ENCODE measurements around the gene CACNA2D4. TPM values are rescaled to one million over a fixed set of nuclear protein-coding genes. Genes with fewer than 3 reads are reported as not detected.

The CACNA2D4 gene
- total RNA-seq, 1 donor from 2014 or later = 6.1 TPM

DNA sequence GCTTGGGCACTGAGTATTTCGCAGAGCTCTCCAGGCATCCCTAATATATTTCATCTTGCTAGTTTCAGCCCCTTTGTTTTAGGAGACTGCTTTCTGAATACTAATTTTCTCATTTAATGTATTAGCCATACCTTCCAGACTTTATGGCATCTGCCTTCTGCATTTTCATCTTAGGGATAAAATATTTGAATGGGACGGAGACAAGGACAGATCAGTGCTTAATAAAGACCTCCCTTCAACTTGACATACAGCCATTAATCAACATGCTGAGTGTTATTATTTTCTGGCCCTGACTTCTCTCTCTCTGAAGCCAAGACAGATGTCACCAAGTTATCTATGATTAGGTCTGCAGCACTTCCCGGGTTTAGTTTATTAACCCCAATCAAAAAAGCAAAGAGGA lies 42.4 kb downstream of the CACNA2D4 start:
- H3K27ac Mint-ChIP-seq = no peak overlapping the region
- H3K4me1 Mint-ChIP-seq (ENCODE audit: low read depth) = no peaks in the 10 kb centered on the region
- H3K9me3 Mint-ChIP-seq = peaks cover 9% of the 10 kb centered on the region
- DNase-seq (ENCODE audit: low spot score) = no peak
- no peaks in the 10 kb centered on the region for H3K36me3 Mint-ChIP-seq (ENCODE audit: low read depth)
- no peak overlapping the region for H3K4me3 Mint-ChIP-seq
- peaks cover 7% of the 10 kb centered on the region for H3K27me3 Mint-ChIP-seq (ENCODE audit: insufficient read depth)
- intact Hi-C loops (cut with micrococcal nuclease) = no loop called here

DNA sequence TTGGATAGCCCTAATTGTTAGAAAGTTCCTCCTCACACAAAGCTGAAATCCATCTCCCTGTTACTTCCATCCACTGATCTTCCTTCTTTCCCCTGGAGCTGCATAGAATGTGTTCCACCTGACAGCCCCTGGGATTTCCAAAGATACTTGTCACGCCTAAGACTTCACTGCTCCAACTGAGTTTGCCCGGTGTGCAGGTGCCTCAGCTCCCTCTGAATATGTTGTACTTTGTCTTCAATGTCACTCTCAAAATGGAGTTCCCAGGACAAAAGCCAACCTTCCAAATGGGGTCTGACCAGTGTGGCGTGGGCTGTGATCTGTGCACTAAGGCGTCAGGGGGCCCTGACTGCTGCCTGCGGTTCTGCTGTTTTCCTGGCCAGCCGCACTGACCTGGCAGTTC lies 42.8 kb downstream of the CACNA2D4 start:
- peaks cover 7% of the 10 kb centered on the region for H3K27me3 Mint-ChIP-seq (ENCODE audit: insufficient read depth)
- no peaks in the 10 kb centered on the region for H3K4me1 Mint-ChIP-seq (ENCODE audit: low read depth)
- no peaks in the 10 kb centered on the region for H3K36me3 Mint-ChIP-seq (ENCODE audit: low read depth)
- H3K4me3 Mint-ChIP-seq = no peak overlapping the region
- no peak overlapping the region for H3K27ac Mint-ChIP-seq
- intact Hi-C loops (cut with micrococcal nuclease) = no loop called here
- H3K9me3 Mint-ChIP-seq = peaks cover 11% of the 10 kb centered on the region
- no peak for DNase-seq (ENCODE audit: low spot score)

- peaks cover 7% of the 10 kb centered on the region for H3K27me3 Mint-ChIP-seq (ENCODE audit: insufficient read depth)
- intact Hi-C loops (cut with micrococcal nuclease) = no loop called here
- no peaks in the 10 kb centered on the region for H3K36me3 Mint-ChIP-seq (ENCODE audit: low read depth)
- peaks cover 14% of the 10 kb centered on the region for H3K9me3 Mint-ChIP-seq
- H3K4me1 Mint-ChIP-seq (ENCODE audit: low read depth) = no peaks in the 10 kb centered on the region
- no peak overlapping the region for H3K4me3 Mint-ChIP-seq
- H3K27ac Mint-ChIP-seq = no peak overlapping the region
- no peak for DNase-seq (ENCODE audit: low spot score)
Observed at GRCh38 chr12:1873531-1874510, 44.6 kb downstream of the CACNA2D4 start.

- Mint-ChIP-seq H3K9me3 (peaks cover 14% of the 10 kb centered on the region), H3K4me3 (no peak overlapping the region), H3K27me3 (ENCODE audit: insufficient read depth) (peaks cover 13% of the 10 kb centered on the region), H3K27ac (no peak overlapping the region), H3K4me1 (ENCODE audit: low read depth) (no peaks in the 10 kb centered on the region), H3K36me3 (ENCODE audit: low read depth) (no peaks in the 10 kb centered on the region)
- DNase-seq (ENCODE audit: low spot score) = no peak
- intact Hi-C loops (cut with micrococcal nuclease) = no loop called here
Observed at GRCh38 chr12:1872448-1872847, 46.0 kb downstream of the CACNA2D4 start.

- Mint-ChIP-seq H3K4me1 (ENCODE audit: low read depth) (no peaks in the 10 kb centered on the region), H3K27me3 (ENCODE audit: insufficient read depth) (peaks cover 16% of the 10 kb centered on the region), H3K9me3 (peaks cover 14% of the 10 kb centered on the region), H3K27ac (no peak overlapping the region), H3K4me3 (no peak overlapping the region), H3K36me3 (ENCODE audit: low read depth) (no peaks in the 10 kb centered on the region)
- no peak for DNase-seq (ENCODE audit: low spot score)
- intact Hi-C loops (cut with micrococcal nuclease) = no loop called here
Observed at GRCh38 chr12:1872001-1872400, 46.5 kb downstream of the CACNA2D4 start.

DNA sequence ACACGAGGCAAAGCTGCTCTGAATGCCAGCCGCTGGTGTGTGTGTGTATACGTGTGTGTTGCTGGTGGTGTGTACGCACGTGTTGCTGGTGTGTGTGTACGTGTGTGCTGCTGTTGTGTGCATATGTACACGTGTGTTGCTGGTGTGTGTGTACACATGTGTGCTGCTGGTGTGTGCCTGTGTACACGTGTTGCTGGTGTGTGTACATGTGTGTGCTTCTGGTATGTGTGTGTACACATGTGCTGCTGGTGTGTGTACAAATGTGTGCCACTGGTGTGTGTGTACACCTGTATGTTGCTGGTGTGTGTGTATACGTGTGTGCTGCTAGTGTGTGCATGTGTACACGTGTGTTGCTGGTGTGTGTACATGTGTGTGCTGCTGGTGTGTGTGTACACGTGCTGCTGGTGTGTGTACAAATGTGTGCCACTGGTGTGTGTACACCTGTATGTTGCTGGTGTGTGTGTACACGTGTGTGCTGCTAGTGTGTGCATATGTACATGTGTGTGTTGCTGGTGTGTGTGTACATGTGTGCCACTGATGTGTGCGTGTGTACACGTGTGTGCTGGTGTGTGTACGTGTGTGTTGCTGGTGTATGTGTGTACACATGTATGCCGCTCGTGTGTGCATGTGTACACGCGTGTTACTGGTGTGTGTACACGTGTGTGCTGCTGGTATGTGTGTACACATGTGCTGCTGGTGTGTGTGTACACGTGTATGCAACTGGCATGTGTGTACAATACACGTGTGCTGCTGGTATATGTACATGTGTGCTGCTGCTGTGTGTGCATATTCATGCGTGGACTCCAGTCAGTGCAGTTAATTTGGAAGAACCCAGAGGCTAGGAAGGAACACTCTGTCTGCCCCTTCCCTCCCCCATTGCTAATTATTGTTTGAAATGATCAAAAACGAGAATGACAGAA lies 47.2 kb downstream of the CACNA2D4 start:
- intact Hi-C loops (cut with micrococcal nuclease) = no loop called here

GRCh38 chr12:1870086-1870485 lies 48.4 kb downstream of the CACNA2D4 start:
- Mint-ChIP-seq H3K27ac (no peak overlapping the region), H3K9me3 (peaks cover 14% of the 10 kb centered on the region), H3K4me3 (no peak overlapping the region), H3K4me1 (ENCODE audit: low read depth) (no peaks in the 10 kb centered on the region), H3K27me3 (ENCODE audit: insufficient read depth) (peaks cover 27% of the 10 kb centered on the region), H3K36me3 (ENCODE audit: low read depth) (no peaks in the 10 kb centered on the region)
- no peak for DNase-seq (ENCODE audit: low spot score)
- intact Hi-C loops (cut with micrococcal nuclease) = no loop called here

More for the DNA sequence above, 47.2 kb downstream of the CACNA2D4 start:
- peaks cover 23% of the 10 kb centered on the region for H3K27me3 Mint-ChIP-seq (ENCODE audit: insufficient read depth)
- no peak overlapping the region for H3K4me3 Mint-ChIP-seq
- H3K27ac Mint-ChIP-seq = no peak overlapping the region
- DNase-seq (ENCODE audit: low spot score) = no peak
- no peaks in the 10 kb centered on the region for H3K36me3 Mint-ChIP-seq (ENCODE audit: low read depth)
- H3K4me1 Mint-ChIP-seq (ENCODE audit: low read depth) = no peaks in the 10 kb centered on the region
- H3K9me3 Mint-ChIP-seq = peaks cover 14% of the 10 kb centered on the region

GRCh38 chr12:1869145-1869544 lies 49.3 kb downstream of the CACNA2D4 start:
- no peaks in the 10 kb centered on the region for H3K36me3 Mint-ChIP-seq (ENCODE audit: low read depth)
- H3K4me1 Mint-ChIP-seq (ENCODE audit: low read depth) = no peaks in the 10 kb centered on the region
- peaks cover 14% of the 10 kb centered on the region for H3K9me3 Mint-ChIP-seq
- intact Hi-C loops (cut with micrococcal nuclease) = no loop called here
- H3K27me3 Mint-ChIP-seq (ENCODE audit: insufficient read depth) = peaks cover 27% of the 10 kb centered on the region
- no peak overlapping the region for H3K4me3 Mint-ChIP-seq
- H3K27ac Mint-ChIP-seq = no peak overlapping the region
- DNase-seq (ENCODE audit: low spot score) = no peak

DNA sequence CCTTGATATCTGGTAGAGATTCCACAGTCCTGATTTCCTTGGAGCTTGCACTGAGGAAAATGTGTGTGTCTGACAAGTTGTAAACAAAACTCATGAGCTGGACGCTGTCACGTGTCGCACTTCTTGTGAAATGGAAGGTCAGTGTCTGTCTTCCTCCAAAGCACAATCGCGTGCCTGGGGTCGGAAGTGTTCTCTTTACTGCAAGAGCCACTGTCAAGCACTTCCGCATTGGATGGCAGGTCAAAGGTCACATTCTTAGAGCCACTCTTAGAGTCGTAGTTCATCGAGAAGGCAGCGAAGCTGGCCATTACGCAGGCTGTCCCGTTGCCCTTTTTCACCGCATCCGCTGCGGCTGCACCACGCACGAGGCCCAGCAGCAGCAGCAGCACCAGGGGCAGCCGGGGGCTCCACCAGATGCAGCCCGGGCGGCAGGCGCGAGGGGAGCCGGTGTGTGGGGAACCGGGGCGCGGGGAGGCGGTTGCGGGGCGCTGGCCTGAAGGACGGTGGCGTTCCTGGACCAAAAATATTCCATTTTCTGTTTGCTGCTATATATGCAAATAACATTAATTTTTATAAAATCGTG lies 53.1 kb downstream of the CACNA2D4 start:
- no peaks in the 10 kb centered on the region for H3K36me3 Mint-ChIP-seq (ENCODE audit: low read depth)
- H3K27ac Mint-ChIP-seq = no peak overlapping the region
- no peak overlapping the region for H3K4me3 Mint-ChIP-seq
- no peak for DNase-seq (ENCODE audit: low spot score)
- intact Hi-C loops (cut with micrococcal nuclease) = no loop called here
- H3K9me3 Mint-ChIP-seq = peaks cover under 1% of the 10 kb centered on the region
- H3K4me1 Mint-ChIP-seq (ENCODE audit: low read depth) = no peaks in the 10 kb centered on the region
- peaks cover 27% of the 10 kb centered on the region for H3K27me3 Mint-ChIP-seq (ENCODE audit: insufficient read depth)

- no peak for DNase-seq (ENCODE audit: low spot score)
- Mint-ChIP-seq H3K36me3 (ENCODE audit: low read depth) (no peaks in the 10 kb centered on the region), H3K9me3 (no peaks in the 10 kb centered on the region), H3K4me1 (ENCODE audit: low read depth) (no peaks in the 10 kb centered on the region), H3K27ac (no peak overlapping the region), H3K27me3 (ENCODE audit: insufficient read depth) (peaks cover 27% of the 10 kb centered on the region), H3K4me3 (no peak overlapping the region)
- intact Hi-C loops (cut with micrococcal nuclease) = no loop called here
Observed at GRCh38 chr12:1864867-1865266, 53.6 kb downstream of the CACNA2D4 start.

DNA sequence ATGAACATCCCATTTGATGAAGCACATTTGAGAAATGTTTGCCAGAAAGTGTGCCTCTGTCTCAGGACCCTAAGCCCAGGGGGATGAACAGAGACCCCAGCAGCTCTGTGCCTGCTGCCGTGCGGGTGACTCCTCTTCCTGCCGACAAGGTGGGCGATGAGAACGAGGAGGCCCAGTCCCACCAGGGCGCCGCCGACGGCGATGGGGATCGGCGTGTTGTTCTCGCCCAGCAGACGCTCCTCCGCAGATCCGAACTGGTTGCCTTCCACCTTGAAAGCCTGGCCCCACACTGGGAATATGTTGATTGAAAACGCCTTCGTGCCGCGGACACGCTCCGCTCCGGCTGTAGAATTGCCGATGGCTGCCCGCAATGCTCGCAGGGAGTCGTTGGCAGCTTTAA lies 54.0 kb downstream of the CACNA2D4 start:
- DNase-seq (ENCODE audit: low spot score) = no peak
- H3K27ac Mint-ChIP-seq = no peak overlapping the region

GRCh38 chr12:1863823-1864222 lies 54.6 kb downstream of the CACNA2D4 start:
- no peaks in the 10 kb centered on the region for H3K36me3 Mint-ChIP-seq (ENCODE audit: low read depth)
- no peaks in the 10 kb centered on the region for H3K9me3 Mint-ChIP-seq
- H3K4me1 Mint-ChIP-seq (ENCODE audit: low read depth) = no peaks in the 10 kb centered on the region
- no peak for DNase-seq (ENCODE audit: low spot score)
- peaks cover 27% of the 10 kb centered on the region for H3K27me3 Mint-ChIP-seq (ENCODE audit: insufficient read depth)
- intact Hi-C loops (cut with micrococcal nuclease) = no loop called here
- no peak overlapping the region for H3K4me3 Mint-ChIP-seq
- H3K27ac Mint-ChIP-seq = no peak overlapping the region

More for the DNA sequence above, 54.0 kb downstream of the CACNA2D4 start:
- intact Hi-C loops (cut with micrococcal nuclease) = no loop called here
- no peaks in the 10 kb centered on the region for H3K9me3 Mint-ChIP-seq
- H3K36me3 Mint-ChIP-seq (ENCODE audit: low read depth) = no peaks in the 10 kb centered on the region
- H3K27me3 Mint-ChIP-seq (ENCODE audit: insufficient read depth) = peaks cover 27% of the 10 kb centered on the region
- no peaks in the 10 kb centered on the region for H3K4me1 Mint-ChIP-seq (ENCODE audit: low read depth)
- no peak overlapping the region for H3K4me3 Mint-ChIP-seq
